Measurements from ENCODE around the gene ZNF784. TPM values are rescaled to one million over a fixed set of nuclear protein-coding genes. Genes with fewer than 3 reads are reported as not detected.

ZNF784 gene
- total and polyA plus RNA-seq, 9 of the 15 experiments (the other 6 are each of a cell fraction or from before 2014, with no cell fraction given), result 0.14 to 6.1 (median 2.1) TPM

DNA sequence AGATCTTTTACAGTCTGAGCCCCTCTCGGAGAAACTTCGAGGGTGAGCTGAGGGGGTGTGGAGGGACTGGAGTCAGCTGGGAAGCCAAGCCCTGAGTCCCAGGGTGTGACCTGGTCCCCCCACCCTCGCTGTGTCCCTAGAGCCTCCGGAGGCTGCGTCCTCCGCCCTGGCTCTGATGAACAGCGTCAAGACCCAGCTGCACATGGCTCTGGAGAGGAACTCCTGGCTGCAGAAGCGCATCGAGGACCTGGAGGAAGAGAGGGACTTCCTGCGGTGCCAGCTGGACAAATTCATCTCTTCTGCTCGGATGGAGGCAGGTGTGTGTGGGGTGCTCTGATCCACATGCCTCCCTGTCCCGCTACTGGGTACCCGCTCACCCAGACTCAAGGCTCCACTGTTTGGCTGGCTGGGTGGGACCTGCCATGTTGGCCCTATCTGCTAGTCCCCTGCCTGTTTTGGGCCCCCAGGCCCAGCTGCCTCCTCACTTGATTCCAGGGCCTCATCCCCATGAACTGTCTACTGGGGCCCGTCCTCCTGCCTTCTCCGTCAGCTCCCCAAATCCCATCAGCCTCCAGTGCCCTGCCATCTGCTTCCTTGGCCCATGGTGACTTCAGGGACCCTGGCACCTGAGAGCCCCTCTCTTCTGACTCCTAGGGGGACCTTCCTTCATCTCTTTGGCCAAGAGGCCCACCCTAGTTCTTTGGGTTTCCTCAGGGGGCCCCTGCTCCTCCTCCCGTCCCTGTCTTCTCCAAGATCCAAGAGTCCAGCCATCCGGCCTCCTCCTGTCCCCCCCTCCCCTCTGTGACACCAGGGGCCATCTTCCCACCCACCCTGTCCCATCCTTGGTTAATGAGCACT, 25.1 kb upstream of the ZNF784 start:
- Histone ChIP-seq H2AFZ (ENCODE audit: low read depth, low read length) (peak overlapping the region; percentile 95; the same call in 1 of the 2 replicates), H3K36me3 (ENCODE audit: control insufficient read depth, insufficient read depth, low read length) (peaks cover 45% of the 10 kb centered on the region; the same call in 2 of the 3 replicates), H3K27me3 (ENCODE audit: control insufficient read depth in 2 of 2, insufficient read depth in 2 of 2, low read length in 2 of 2) (no peaks in the 10 kb centered on the region), H3K4me1 (replicated peaks in 1 of 2; ENCODE audit: control insufficient read depth in 2 of 2, insufficient read depth in 2 of 2, low read length in 2 of 2) (peaks cover 18 to 78% of the 10 kb centered on the region in 2 experiments; a peak in 4 of 5 replicates), H4K20me1 (replicated peaks; ENCODE audit: control insufficient read depth, insufficient read depth, low read length) (no peaks in the 10 kb centered on the region), H3K79me2 (ENCODE audit: control insufficient read depth, insufficient read depth, low read length) (peaks cover 43% of the 10 kb centered on the region), H3K9ac (ENCODE audit: insufficient read depth in 1 of 2, low read depth in 2 of 2, low read length in 2 of 2) (peak overlapping the region; percentile 89 to 98), H3K9me3 (replicated peaks; ENCODE audit: control insufficient read depth, insufficient read depth, low read depth, low read length) (no peaks in the 10 kb centered on the region), H3K9me1 (ENCODE audit: control insufficient read depth, insufficient read depth, low read length) (no peaks in the 10 kb centered on the region), H3K27ac (ENCODE audit: extremely low read depth, low read depth, low read length) (peak overlapping the region; percentile 90; the same call in 2 of the 3 replicates), H3K4me3 (peak overlapping the region; percentile 68), H3K4me2 (ENCODE audit: insufficient read depth, low read length) (peak overlapping the region; percentile 90)
- DNase-seq (ENCODE audit: extremely low read depth in 1 of 4, low spot score in 3 of 4), result peak in 2 of 4 experiments; percentile 21 to 52
- ChIA-PET POLR2A (interaction anchor here (0.6 to 0.7 kb wide), 2 partner anchors 22 to 611 kb away, joined by 3 read pairs; no protein-coding TSS in a partner anchor), CTCF (ENCODE audit: low intra/inter-chr PET ratio) (no interaction called here)
- no peak for ATAC-seq
- intact Hi-C loops (cut with micrococcal nuclease), result no loop called here
- WGBS (ENCODE audit: insufficient coverage, low coverage, missing lambda C conversion rate), result 48% methylated on average over 15 of the region's 17 CpGs
- BruUV-seq (replicated peaks), result no TSS peak
- in situ Hi-C loops (cut with MboI), result loop anchor here (25.0 kb wide), 2 partner anchors 512 to 663 kb away; partner anchors contain the start of genes TNNT1 and ZSCAN5A
- peak; percentile 62 for FAIRE-seq
- TF ChIP-seq JUNB (CRISPR knock-in tag; conservative IDR thresholded peaks at IDR 0.05) (no peak), CTBP1 (IDR thresholded peaks at IDR 0.05; ENCODE audit: borderline replicate concordance) (no peak), NRF1 (conservative IDR thresholded peaks at IDR 0.05 in 1 of 2, IDR thresholded peaks at IDR 0.05 in 1 of 2) (peak in 1 of 2 experiments; percentile 10; a peak in 1 of 4 replicates), POLR2G (IDR thresholded peaks at IDR 0.05; ENCODE audit: low read depth, low read length) (0 out of 2 replicates have a peak, but pooled peaks have one; percentile 4)
- TF ChIP-seq, protein P1, sequence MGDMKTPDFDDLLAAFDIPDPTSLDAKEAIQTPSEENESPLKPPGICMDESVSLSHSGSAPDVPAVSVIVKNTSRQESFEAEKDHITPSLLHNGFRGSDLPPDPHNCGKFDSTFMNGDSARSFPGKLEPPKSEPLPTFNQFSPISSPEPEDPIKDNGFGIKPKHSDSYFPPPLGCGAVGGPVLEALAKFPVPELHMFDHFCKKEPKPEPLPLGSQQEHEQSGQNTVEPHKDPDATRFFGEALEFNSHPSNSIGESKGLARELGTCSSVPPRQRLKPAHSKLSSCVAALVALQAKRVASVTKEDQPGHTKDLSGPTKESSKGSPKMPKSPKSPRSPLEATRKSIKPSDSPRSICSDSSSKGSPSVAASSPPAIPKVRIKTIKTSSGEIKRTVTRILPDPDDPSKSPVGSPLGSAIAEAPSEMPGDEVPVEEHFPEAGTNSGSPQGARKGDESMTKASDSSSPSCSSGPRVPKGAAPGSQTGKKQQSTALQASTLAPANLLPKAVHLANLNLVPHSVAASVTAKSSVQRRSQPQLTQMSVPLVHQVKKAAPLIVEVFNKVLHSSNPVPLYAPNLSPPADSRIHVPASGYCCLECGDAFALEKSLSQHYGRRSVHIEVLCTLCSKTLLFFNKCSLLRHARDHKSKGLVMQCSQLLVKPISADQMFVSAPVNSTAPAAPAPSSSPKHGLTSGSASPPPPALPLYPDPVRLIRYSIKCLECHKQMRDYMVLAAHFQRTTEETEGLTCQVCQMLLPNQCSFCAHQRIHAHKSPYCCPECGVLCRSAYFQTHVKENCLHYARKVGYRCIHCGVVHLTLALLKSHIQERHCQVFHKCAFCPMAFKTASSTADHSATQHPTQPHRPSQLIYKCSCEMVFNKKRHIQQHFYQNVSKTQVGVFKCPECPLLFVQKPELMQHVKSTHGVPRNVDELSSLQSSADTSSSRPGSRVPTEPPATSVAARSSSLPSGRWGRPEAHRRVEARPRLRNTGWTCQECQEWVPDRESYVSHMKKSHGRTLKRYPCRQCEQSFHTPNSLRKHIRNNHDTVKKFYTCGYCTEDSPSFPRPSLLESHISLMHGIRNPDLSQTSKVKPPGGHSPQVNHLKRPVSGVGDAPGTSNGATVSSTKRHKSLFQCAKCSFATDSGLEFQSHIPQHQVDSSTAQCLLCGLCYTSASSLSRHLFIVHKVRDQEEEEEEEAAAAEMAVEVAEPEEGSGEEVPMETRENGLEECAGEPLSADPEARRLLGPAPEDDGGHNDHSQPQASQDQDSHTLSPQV (IDR thresholded peaks at IDR 0.05), result peak; percentile 63; the same call in 1 of the 2 replicates
- TF ChIP-seq, protein P2, sequence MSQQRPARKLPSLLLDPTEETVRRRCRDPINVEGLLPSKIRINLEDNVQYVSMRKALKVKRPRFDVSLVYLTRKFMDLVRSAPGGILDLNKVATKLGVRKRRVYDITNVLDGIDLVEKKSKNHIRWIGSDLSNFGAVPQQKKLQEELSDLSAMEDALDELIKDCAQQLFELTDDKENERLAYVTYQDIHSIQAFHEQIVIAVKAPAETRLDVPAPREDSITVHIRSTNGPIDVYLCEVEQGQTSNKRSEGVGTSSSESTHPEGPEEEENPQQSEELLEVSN (IDR thresholded peaks at IDR 0.05; ENCODE audit: borderline replicate concordance in 1 of 2, extremely low read depth in 1 of 2, insufficient read depth in 1 of 2, insufficient read length in 1 of 2, low read depth in 1 of 2, low read length in 1 of 2, poor library complexity in 1 of 2, severe bottlenecking in 1 of 2), result peak; percentile 51 to 67
- TF ChIP-seq, protein P3, sequence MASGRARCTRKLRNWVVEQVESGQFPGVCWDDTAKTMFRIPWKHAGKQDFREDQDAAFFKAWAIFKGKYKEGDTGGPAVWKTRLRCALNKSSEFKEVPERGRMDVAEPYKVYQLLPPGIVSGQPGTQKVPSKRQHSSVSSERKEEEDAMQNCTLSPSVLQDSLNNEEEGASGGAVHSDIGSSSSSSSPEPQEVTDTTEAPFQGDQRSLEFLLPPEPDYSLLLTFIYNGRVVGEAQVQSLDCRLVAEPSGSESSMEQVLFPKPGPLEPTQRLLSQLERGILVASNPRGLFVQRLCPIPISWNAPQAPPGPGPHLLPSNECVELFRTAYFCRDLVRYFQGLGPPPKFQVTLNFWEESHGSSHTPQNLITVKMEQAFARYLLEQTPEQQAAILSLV (tag; IDR thresholded peaks at IDR 0.05), result no peak
- TF ChIP-seq, protein P4, sequence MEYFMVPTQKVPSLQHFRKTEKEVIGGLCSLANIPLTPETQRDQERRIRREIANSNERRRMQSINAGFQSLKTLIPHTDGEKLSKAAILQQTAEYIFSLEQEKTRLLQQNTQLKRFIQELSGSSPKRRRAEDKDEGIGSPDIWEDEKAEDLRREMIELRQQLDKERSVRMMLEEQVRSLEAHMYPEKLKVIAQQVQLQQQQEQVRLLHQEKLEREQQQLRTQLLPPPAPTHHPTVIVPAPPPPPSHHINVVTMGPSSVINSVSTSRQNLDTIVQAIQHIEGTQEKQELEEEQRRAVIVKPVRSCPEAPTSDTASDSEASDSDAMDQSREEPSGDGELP (CRISPR knock-in tag; IDR thresholded peaks at IDR 0.05; ENCODE audit: borderline replicate concordance), result peak; percentile 44; the same call in 1 of the 2 replicates
- TF ChIP-seq, protein P5, sequence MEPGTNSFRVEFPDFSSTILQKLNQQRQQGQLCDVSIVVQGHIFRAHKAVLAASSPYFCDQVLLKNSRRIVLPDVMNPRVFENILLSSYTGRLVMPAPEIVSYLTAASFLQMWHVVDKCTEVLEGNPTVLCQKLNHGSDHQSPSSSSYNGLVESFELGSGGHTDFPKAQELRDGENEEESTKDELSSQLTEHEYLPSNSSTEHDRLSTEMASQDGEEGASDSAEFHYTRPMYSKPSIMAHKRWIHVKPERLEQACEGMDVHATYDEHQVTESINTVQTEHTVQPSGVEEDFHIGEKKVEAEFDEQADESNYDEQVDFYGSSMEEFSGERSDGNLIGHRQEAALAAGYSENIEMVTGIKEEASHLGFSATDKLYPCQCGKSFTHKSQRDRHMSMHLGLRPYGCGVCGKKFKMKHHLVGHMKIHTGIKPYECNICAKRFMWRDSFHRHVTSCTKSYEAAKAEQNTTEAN (CRISPR knock-in tag; IDR thresholded peaks at IDR 0.05), result no peak

Data from K562 (cell line).